HCT116 (cell line): ENCODE results near the gene ALOX5AP. TPM values are rescaled to one million over a fixed set of nuclear protein-coding genes. Genes with fewer than 3 reads are reported as not detected.

Experiments used
- ATAC-seq: fragments of 200-7000 bp; cut with Tn5 transposase; 2 replicates; pipeline ENCODE4 v1.9.1; 2020; ENCODE audit warnings: mild to moderate bottlenecking, moderate library complexity
- BruUV-seq: library from RNA; stranded (reverse); fragments of 400-500 nt; replicated peaks from 2 replicates; lab custom pipeline; 2021; lab: Mats Ljungman, UMichigan
- CTCF ChIA-PET: fragments of 300-600 bp; sonication (Branson Sonifier 250); formaldehyde crosslinking; loops from one replicate; lab custom pipeline; 2021; ENCODE audit warnings: antibody characterized with exemption; lab: Charles Lee
- POLR2A ChIA-PET: fragments of 300-600, 350-600 bp; sonication (Branson Sonifier 250); formaldehyde crosslinking; loops from one replicate; lab custom pipeline; 2021; ENCODE audit warnings: antibody characterized with exemption; lab: Charles Lee
- RAD21 ChIA-PET, 2 experiments: fragments of 300-600 bp; sonication (Branson Sonifier 250); formaldehyde crosslinking; loops; one replicate each; lab custom pipeline; 2023; ENCODE audit warnings: low total read pairs in 2 of 2; ENCODE audit not compliant: uncharacterized antibody in 2 of 2, unreplicated experiment in 2 of 2, low non-redundant PET in 1 of 2; lab: Charles Lee
- DNase-seq: peaks from one replicate; pipeline ENCODE4 v3.0.0-alpha.2; 2010; ENCODE audit warnings: low read depth, low spot score
- H2AFZ ChIP-seq: fragments of 200-600 bp; shearing (Covaris generic), sonication (generic); 2 replicates; pipeline ENCODE4 v1.6.1; 2017; ENCODE audit warnings: low read depth, mixed run types, mixed read lengths, antibody characterized with exemption, low read length; ENCODE audit not compliant: poor library complexity, severe bottlenecking
- H3K27ac ChIP-seq: 2 replicates; pipeline ENCODE4 v1.5.1; 2012; ENCODE audit warnings: low read depth, low read length
- H3K27me3 ChIP-seq: fragments of 200-600 bp; sonication (generic); 2 replicates; pipeline ENCODE4 v1.6.1; 2016; ENCODE audit warnings: mixed run types, low read length, mixed read lengths; ENCODE audit not compliant: insufficient read depth
- H3K36me3 ChIP-seq, 2 experiments: fragments of 200-500 bp in 1 of 2; fragments of 200-600 bp in 1 of 2; sonication (Bioruptor generic) in 1 of 2; sonication (generic) in 1 of 2; 2 replicates each; pipeline versions ENCODE4 v1.5.1 to v1.6.1; 2014 to 2016; ENCODE audit warnings: low read length in 2 of 2, inconsistent platforms in 1 of 2, mixed read lengths in 1 of 2, mixed run types in 1 of 2; ENCODE audit not compliant: insufficient read depth in 2 of 2, control insufficient read depth in 1 of 2
- H3K4me1 ChIP-seq, 2 experiments: fragments of 200-600 bp in 1 of 2; sonication (generic) in 1 of 2; 2 replicates each; pipeline versions ENCODE4 v1.5.1 to v1.6.1; 2012 to 2017; ENCODE audit warnings: low read length in 2 of 2, inconsistent platforms in 1 of 2, mild to moderate bottlenecking in 1 of 2, mixed read lengths in 1 of 2, mixed run types in 1 of 2, moderate library complexity in 1 of 2; ENCODE audit not compliant: insufficient read depth in 2 of 2, control insufficient read depth in 1 of 2
- H3K4me2 ChIP-seq: fragments of 200-600 bp; sonication (generic); 2 replicates; pipeline ENCODE4 v1.6.1; 2017; ENCODE audit warnings: mixed run types, low read length, mixed read lengths
- H3K4me3 ChIP-seq, 2 experiments: fragments of 200-600 bp in 1 of 2; sonication (generic) in 1 of 2; replicated peaks in 1 of 2; 2 replicates each; pipeline ENCODE4 v1.5.1; 2011 to 2016; ENCODE audit warnings: low read length in 2 of 2, control low read depth in 1 of 2, low read depth in 1 of 2, mild to moderate bottlenecking in 1 of 2, mixed read lengths in 1 of 2, mixed run types in 1 of 2
- H3K79me2 ChIP-seq: fragments of 200-600 bp; sonication (generic); 2 replicates; pipeline ENCODE4 v1.6.1; 2017; ENCODE audit warnings: mild to moderate bottlenecking, mixed run types, low read length, moderate library complexity, mixed read lengths; ENCODE audit not compliant: insufficient read depth
- H3K9ac ChIP-seq: fragments of 200-600 bp; sonication (generic); 2 replicates; pipeline ENCODE4 v1.6.1; 2016; ENCODE audit warnings: low read length, mixed read lengths
- H3K9me2 ChIP-seq: fragments of 200-600 bp; sonication (generic), shearing (Covaris generic); 2 replicates; pipeline ENCODE4 v1.6.1; 2017; ENCODE audit warnings: mixed run types, mild to moderate bottlenecking, moderate library complexity; ENCODE audit not compliant: insufficient read depth
- H3K9me3 ChIP-seq, 2 experiments: fragments of 200-500 bp in 1 of 2; fragments of 200-600 bp in 1 of 2; sonication (Bioruptor generic) in 1 of 2; sonication (generic) in 1 of 2; 2 replicates each; pipeline ENCODE4 v1.6.1; 2014 to 2017; ENCODE audit warnings: low read length in 2 of 2, mixed read lengths in 2 of 2, inconsistent platforms in 1 of 2, low read depth in 1 of 2, mild to moderate bottlenecking in 1 of 2, mixed run types in 1 of 2, moderate library complexity in 1 of 2; ENCODE audit not compliant: control insufficient read depth in 1 of 2, insufficient read depth in 1 of 2
- H4K20me1 ChIP-seq: fragments of 200-600 bp; sonication (generic), shearing (Covaris generic); 2 replicates; pipeline ENCODE4 v1.6.1; 2017; ENCODE audit warnings: mixed run types, mild to moderate bottlenecking, moderate library complexity; ENCODE audit not compliant: insufficient read depth
- CBX3 ChIP-seq: IDR thresholded peaks from 2 replicates; pipeline ENCODE4 v1.6.1; 2012; ENCODE audit warnings: low read depth
- CEBPB ChIP-seq: IDR thresholded peaks from 2 replicates; pipeline ENCODE4 v1.6.1; 2012; ENCODE audit warnings: low read depth
- EGR1 ChIP-seq: IDR thresholded peaks from 2 replicates; pipeline ENCODE4 v1.6.1; 2012; ENCODE audit warnings: low read depth
- EZH2phosphoT487 ChIP-seq: fragments of 200-600 bp; IDR thresholded peaks from 2 replicates; pipeline ENCODE4 v1.6.1; 2018; ENCODE audit warnings: antibody characterized with exemption, borderline replicate concordance
- FOSL1 ChIP-seq: IDR thresholded peaks from 2 replicates; pipeline ENCODE4 v1.6.1; 2012; ENCODE audit warnings: low read depth
- JUND ChIP-seq: IDR thresholded peaks from 2 replicates; pipeline ENCODE4 v1.6.1; 2012
- POLR2A ChIP-seq: IDR thresholded peaks from 2 replicates; pipeline ENCODE4 v1.7.0; 2011; ENCODE audit warnings: borderline replicate concordance; ENCODE audit not compliant: insufficient read depth, insufficient read length; ENCODE audit errors: extremely low read depth
- TCF7L2 ChIP-seq: IDR thresholded peaks from 2 replicates; pipeline ENCODE4 v1.7.0; 2011; ENCODE audit warnings: borderline replicate concordance, inconsistent platforms; ENCODE audit not compliant: insufficient read depth, insufficient read length; ENCODE audit errors: extremely low read depth
- ZFX ChIP-seq: fragments of 450-650 bp; IDR thresholded peaks from 2 replicates; pipeline ENCODE4 v1.6.1; 2017
- ZNF274 ChIP-seq: fragments of 200-500 bp; sonication (Bioruptor generic); IDR thresholded peaks from 2 replicates; pipeline ENCODE4 v1.6.1; 2014; ENCODE audit warnings: mild to moderate bottlenecking, low read depth, low read length, inconsistent platforms
- intact Hi-C: fragments of 100-400 bp; cut with micrococcal nuclease; formaldehyde crosslinking; loops from 2 replicates; pipeline ENCODE4 v1.10.0; 2022
- total RNA-seq: library from RNA; stranded (reverse); gene quantifications from one replicate; pipeline ENCODE4 v1.2.1, GENCODE V29; 2021; ENCODE audit not compliant: unreplicated experiment
- TF ChIP-seq, protein P1 (sequence below), 3 experiments: fragments of 200-600 bp in 1 of 3; sonication (generic) in 1 of 3; IDR thresholded peaks in 2 of 3; conservative IDR thresholded peaks in 1 of 3; 2 replicates each; pipeline ENCODE4 v1.5.1; 2012 to 2017; ENCODE audit warnings: low read depth in 2 of 3, low read length in 2 of 3, antibody characterized with exemption in 1 of 3, borderline replicate concordance in 1 of 3, control low read depth in 1 of 3, mild to moderate bottlenecking in 1 of 3, mixed read lengths in 1 of 3, mixed run types in 1 of 3, moderate library complexity in 1 of 3; ENCODE audit not compliant: insufficient read depth in 1 of 3
- TF ChIP-seq, protein P2 (sequence below): IDR thresholded peaks from 2 replicates; pipeline ENCODE4 v1.6.1; 2012

ALOX5AP gene
- total RNA-seq, 1 experiment from 2014 or later = not detected

DNA sequence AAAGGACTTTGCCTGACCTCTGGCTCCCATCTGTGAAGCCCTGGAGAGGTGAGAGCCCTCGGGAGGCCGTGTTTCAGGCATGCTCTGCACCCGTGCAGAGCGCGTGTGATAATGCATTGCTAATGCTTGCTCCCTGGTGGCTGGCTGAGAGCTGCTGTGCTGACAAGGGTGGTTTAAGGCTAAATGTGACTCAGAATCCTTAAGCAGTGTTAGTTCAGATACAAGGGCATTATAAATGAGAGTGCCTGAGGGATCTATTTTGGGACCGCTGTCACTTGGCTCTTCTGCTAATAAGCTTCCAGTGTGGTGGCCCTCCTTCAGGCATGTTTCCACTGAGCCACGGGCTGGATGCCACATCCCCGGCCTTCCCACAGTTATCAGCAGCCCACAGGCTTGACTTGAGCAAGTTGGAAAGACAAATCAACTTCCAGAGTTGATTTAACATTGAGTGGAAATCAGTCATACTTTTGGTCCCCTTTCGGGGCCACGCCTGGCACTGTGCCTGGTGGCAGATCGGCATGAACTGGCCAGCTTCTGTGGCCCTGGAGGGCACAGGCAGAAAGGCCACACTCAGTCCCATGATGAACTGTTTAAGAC lies 17.0 kb downstream of the ALOX5AP start:
- no peaks in the 10 kb centered on the region for H3K9me2 ChIP-seq
- no peaks in the 10 kb centered on the region for H3K4me1 ChIP-seq
- no peak overlapping the region for H3K9ac ChIP-seq
- no peak for TF ChIP-seq CEBPB
- TF ChIP-seq EGR1 = no peak
- no peak for TF ChIP-seq JUND
- TF ChIP-seq, all 23 proteins: peak for 0
- BruUV-seq = no TSS peak
- no peak overlapping the region for H3K27ac ChIP-seq
- H4K20me1 ChIP-seq = no peaks in the 10 kb centered on the region
- peaks cover 37% of the 10 kb centered on the region; the same call in 1 of the 2 replicates for H3K27me3 ChIP-seq
- H3K4me3 ChIP-seq = no peak overlapping the region
- ATAC-seq (no peak), DNase-seq (no peak)
- H3K79me2 ChIP-seq = no peaks in the 10 kb centered on the region
- CTCF ChIA-PET = no interaction called here
- RAD21 ChIA-PET = no interaction called here
- no peaks in the 10 kb centered on the region for H3K36me3 ChIP-seq
- intact Hi-C loops = no loop called here
- H3K4me2 ChIP-seq = no peak overlapping the region
- POLR2A ChIA-PET = interaction anchor here (1.3 kb wide), 1 partner anchor 12 kb away, joined by 3 read pairs; no protein-coding TSS in a partner anchor
- no peaks in the 10 kb centered on the region for H3K9me3 ChIP-seq
- H2AFZ ChIP-seq = no peak overlapping the region

DNA sequence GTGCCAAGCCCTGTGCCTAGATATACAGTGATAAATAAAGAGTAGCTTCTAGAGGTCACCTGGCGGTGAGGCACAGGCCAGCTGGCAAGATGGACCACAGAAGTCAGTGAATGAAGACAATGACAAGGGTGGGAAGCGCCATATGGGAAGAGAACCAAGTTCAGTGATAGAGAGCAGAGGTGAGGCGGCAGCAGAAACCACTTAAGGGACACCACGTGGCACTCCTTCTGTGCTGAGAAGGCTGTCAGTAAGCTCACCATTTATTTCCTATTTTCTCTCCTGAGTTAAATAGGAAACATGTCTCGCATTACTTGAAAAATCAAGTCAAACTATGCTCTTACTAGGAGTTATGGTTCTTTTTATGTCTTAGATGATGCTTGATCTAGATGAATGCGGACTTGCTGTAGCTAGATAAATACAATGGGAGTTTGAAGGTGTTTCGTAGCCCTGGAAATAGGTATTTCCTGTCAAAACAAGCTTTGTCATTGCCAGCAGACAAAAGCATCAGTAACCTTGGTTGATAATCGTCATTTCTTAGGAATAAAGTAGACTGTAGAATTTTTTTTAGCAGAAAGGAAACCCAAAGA lies 17.8 kb downstream of the ALOX5AP start:
- Histone ChIP-seq H3K9me3 (no peaks in the 10 kb centered on the region), H3K79me2 (no peaks in the 10 kb centered on the region), H3K27me3 (peaks cover 37% of the 10 kb centered on the region; the same call in 1 of the 2 replicates), H3K9ac (no peak overlapping the region), H3K36me3 (no peaks in the 10 kb centered on the region), H3K4me1 (no peaks in the 10 kb centered on the region), H3K4me2 (no peak overlapping the region), H2AFZ (no peak overlapping the region), H3K9me2 (no peaks in the 10 kb centered on the region), H3K4me3 (no peak overlapping the region), H3K27ac (no peak overlapping the region), H4K20me1 (no peaks in the 10 kb centered on the region)
- no TSS peak for BruUV-seq
- DNase-seq = no peak
- ChIA-PET RAD21 (no interaction called here), POLR2A (interaction anchor here (1.3 kb wide), 1 partner anchor 13 kb away, joined by 3 read pairs; no protein-coding TSS in a partner anchor), CTCF (no interaction called here)
- intact Hi-C loops = no loop called here
- no peak for ATAC-seq
- no peak for TF ChIP-seq FOSL1
- TF ChIP-seq, protein P1, sequence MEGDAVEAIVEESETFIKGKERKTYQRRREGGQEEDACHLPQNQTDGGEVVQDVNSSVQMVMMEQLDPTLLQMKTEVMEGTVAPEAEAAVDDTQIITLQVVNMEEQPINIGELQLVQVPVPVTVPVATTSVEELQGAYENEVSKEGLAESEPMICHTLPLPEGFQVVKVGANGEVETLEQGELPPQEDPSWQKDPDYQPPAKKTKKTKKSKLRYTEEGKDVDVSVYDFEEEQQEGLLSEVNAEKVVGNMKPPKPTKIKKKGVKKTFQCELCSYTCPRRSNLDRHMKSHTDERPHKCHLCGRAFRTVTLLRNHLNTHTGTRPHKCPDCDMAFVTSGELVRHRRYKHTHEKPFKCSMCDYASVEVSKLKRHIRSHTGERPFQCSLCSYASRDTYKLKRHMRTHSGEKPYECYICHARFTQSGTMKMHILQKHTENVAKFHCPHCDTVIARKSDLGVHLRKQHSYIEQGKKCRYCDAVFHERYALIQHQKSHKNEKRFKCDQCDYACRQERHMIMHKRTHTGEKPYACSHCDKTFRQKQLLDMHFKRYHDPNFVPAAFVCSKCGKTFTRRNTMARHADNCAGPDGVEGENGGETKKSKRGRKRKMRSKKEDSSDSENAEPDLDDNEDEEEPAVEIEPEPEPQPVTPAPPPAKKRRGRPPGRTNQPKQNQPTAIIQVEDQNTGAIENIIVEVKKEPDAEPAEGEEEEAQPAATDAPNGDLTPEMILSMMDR (IDR thresholded peaks at IDR 0.05 in 2 of 3, conservative IDR thresholded peaks at IDR 0.05 in 1 of 3; ENCODE audit: borderline replicate concordance in 1 of 3, insufficient read depth in 1 of 3, low read depth in 2 of 3, low read length in 2 of 3) = no peak
- TF ChIP-seq EGR1 = no peak
- no peak for TF ChIP-seq CEBPB
- no peak for TF ChIP-seq ZFX
- no peak for TF ChIP-seq JUND
- TF ChIP-seq ZNF274 = no peak
- TF ChIP-seq POLR2A = no peak
- TF ChIP-seq EZH2phosphoT487 = no peak
- TF ChIP-seq TCF7L2 = no peak
- TF ChIP-seq, protein P2, sequence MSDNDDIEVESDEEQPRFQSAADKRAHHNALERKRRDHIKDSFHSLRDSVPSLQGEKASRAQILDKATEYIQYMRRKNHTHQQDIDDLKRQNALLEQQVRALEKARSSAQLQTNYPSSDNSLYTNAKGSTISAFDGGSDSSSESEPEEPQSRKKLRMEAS = no peak
- no peak for TF ChIP-seq CBX3
